ENCODE data around the gene CFAP141.
A peak's percentile ranks its signal among the peaks of the same experiment; 100 is the strongest.

Gene CFAP141

DNA sequence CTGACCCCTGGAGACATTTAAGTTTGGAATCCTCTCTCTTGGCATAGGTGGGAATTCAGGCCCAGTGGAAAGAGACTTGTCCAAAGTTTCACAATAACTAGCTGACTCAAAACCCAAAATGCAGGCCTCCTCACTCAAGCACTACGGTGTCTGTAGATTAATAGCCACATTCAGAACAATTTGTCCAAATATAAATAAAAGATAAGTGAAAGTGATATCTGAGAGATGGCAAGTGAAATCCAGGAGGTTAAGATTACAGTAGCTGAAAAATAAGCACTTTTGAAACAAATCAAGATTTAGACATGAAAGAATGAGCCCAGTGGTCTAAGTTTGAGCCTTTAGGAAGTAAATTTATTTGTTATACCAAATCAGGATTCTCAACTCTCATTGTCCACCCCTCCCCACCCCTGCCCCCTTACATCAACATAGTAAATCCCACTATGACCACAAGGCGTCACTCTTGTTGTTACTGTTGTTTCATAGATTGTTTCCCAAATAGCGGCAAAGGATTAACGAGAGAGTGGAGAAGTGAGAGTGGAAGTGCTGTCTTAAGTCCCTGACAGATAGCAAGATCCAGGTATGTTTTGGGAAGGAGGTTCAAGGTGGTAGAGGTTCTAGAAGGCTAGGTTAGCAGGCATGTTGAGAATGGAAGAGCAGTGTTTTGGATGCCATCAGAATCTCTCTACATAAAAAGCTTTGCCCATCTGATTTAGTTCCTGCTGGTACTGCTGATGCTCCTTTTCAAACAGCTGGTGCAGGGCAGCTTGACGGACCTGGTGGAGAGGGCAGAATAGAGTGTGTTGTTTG, 7.2 kb downstream of the CFAP141 start (continued):
- TF ChIP-seq, protein P1, sequence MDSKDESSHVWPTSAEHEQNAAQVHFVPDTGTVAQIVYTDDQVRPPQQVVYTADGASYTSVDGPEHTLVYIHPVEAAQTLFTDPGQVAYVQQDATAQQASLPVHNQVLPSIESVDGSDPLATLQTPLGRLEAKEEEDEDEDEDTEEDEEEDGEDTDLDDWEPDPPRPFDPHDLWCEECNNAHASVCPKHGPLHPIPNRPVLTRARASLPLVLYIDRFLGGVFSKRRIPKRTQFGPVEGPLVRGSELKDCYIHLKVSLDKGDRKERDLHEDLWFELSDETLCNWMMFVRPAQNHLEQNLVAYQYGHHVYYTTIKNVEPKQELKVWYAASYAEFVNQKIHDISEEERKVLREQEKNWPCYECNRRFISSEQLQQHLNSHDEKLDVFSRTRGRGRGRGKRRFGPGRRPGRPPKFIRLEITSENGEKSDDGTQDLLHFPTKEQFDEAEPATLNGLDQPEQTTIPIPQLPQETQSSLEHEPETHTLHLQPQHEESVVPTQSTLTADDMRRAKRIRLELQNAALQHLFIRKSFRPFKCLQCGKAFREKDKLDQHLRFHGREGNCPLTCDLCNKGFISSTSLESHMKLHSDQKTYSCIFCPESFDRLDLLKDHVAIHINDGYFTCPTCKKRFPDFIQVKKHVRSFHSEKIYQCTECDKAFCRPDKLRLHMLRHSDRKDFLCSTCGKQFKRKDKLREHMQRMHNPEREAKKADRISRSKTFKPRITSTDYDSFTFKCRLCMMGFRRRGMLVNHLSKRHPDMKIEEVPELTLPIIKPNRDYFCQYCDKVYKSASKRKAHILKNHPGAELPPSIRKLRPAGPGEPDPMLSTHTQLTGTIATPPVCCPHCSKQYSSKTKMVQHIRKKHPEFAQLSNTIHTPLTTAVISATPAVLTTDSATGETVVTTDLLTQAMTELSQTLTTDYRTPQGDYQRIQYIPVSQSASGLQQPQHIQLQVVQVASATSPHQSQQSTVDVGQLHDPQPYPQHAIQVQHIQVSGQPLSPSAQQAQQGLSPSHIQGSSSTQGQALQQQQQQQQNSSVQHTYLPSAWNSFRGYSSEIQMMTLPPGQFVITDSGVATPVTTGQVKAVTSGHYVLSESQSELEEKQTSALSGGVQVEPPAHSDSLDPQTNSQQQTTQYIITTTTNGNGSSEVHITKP (tag by site-specific recombination; IDR thresholded peaks at IDR 0.05), result no peak
- TF ChIP-seq REPIN1 (tag by site-specific recombination; IDR thresholded peaks at IDR 0.05; ENCODE audit: low read depth) (no peak), ZNF175 (tag by site-specific recombination; IDR thresholded peaks at IDR 0.05) (no peak), KLF8 (tag by site-specific recombination; IDR thresholded peaks at IDR 0.05) (0 out of 2 replicates have a peak, but pooled peaks have one; percentile 23), EGR2 (tag by site-specific recombination; IDR thresholded peaks at IDR 0.05; ENCODE audit: low read depth) (no peak), ZNF184 (tag by site-specific recombination; IDR thresholded peaks at IDR 0.05) (no peak), ZIC2 (tag by site-specific recombination; IDR thresholded peaks at IDR 0.05) (no peak), ZNF366 (tag by site-specific recombination; conservative IDR thresholded peaks at IDR 0.05) (0 out of 2 replicates have a peak, but pooled peaks have one; percentile 58), ZNF48 (tag by site-specific recombination; IDR thresholded peaks at IDR 0.05) (no peak), MYNN (tag by site-specific recombination; IDR thresholded peaks at IDR 0.05; ENCODE audit: borderline replicate concordance) (no peak), ZNF311 (tag by site-specific recombination; IDR thresholded peaks at IDR 0.05; ENCODE audit: borderline replicate concordance) (no peak), ZNF600 (tag by site-specific recombination; IDR thresholded peaks at IDR 0.05) (peak; percentile 42; the same call in 1 of the 2 replicates), ZSCAN16 (tag by site-specific recombination; IDR thresholded peaks at IDR 0.05) (no peak), ZNF324 (tag by site-specific recombination; IDR thresholded peaks at IDR 0.05) (no peak), ZNF521 (tag by site-specific recombination; IDR thresholded peaks at IDR 0.05) (no peak), OSR2 (tag by site-specific recombination; IDR thresholded peaks at IDR 0.05) (no peak), ZNF768 (tag by site-specific recombination; IDR thresholded peaks at IDR 0.05) (no peak), GLIS1 (tag by site-specific recombination; IDR thresholded peaks at IDR 0.05) (no peak), ZNF16 (tag by site-specific recombination; IDR thresholded peaks at IDR 0.05; ENCODE audit: low read depth) (no peak)
- TF ChIP-seq, protein P2, sequence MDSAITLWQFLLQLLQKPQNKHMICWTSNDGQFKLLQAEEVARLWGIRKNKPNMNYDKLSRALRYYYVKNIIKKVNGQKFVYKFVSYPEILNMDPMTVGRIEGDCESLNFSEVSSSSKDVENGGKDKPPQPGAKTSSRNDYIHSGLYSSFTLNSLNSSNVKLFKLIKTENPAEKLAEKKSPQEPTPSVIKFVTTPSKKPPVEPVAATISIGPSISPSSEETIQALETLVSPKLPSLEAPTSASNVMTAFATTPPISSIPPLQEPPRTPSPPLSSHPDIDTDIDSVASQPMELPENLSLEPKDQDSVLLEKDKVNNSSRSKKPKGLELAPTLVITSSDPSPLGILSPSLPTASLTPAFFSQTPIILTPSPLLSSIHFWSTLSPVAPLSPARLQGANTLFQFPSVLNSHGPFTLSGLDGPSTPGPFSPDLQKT (IDR thresholded peaks at IDR 0.05; ENCODE audit: borderline replicate concordance, low read depth, low read length), result no peak
- TF ChIP-seq, protein P3, sequence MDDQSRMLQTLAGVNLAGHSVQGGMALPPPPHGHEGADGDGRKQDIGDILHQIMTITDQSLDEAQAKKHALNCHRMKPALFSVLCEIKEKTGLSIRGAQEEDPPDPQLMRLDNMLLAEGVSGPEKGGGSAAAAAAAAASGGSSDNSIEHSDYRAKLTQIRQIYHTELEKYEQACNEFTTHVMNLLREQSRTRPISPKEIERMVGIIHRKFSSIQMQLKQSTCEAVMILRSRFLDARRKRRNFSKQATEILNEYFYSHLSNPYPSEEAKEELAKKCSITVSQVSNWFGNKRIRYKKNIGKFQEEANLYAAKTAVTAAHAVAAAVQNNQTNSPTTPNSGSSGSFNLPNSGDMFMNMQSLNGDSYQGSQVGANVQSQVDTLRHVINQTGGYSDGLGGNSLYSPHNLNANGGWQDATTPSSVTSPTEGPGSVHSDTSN (CRISPR knock-in tag; IDR thresholded peaks at IDR 0.05), result no peak
- TF ChIP-seq, protein P4, sequence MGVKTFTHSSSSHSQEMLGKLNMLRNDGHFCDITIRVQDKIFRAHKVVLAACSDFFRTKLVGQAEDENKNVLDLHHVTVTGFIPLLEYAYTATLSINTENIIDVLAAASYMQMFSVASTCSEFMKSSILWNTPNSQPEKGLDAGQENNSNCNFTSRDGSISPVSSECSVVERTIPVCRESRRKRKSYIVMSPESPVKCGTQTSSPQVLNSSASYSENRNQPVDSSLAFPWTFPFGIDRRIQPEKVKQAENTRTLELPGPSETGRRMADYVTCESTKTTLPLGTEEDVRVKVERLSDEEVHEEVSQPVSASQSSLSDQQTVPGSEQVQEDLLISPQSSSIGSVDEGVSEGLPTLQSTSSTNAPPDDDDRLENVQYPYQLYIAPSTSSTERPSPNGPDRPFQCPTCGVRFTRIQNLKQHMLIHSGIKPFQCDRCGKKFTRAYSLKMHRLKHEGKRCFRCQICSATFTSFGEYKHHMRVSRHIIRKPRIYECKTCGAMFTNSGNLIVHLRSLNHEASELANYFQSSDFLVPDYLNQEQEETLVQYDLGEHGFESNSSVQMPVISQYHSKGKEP (tag by site-specific recombination; IDR thresholded peaks at IDR 0.05), result no peak
